H4 (cell line): ENCODE data around the gene AMBP. TPM values are rescaled to one million over a fixed set of nuclear protein-coding genes. Genes with fewer than 3 reads are reported as not detected.
"Not testable (repeated sequence)": the region's sequence is repeated elsewhere in the genome, so short reads cannot be mapped to it uniquely, and the experiment has no call there.

Experiments used
- DNase-seq: peaks from one replicate; pipeline ENCODE4 v3.0.0-alpha.2; 2015; ENCODE audit warnings: low spot score
- total RNA-seq: library from RNA; depleted of rRNA; stranded (reverse); fragments of >200 nt; shearing (Covaris generic); gene quantifications from 2 replicates; pipeline ENCODE4 v1.2.3, GENCODE V29; 2014

Gene AMBP
- total RNA-seq, 1 experiment from 2014 or later: 6.6 TPM

DNA sequence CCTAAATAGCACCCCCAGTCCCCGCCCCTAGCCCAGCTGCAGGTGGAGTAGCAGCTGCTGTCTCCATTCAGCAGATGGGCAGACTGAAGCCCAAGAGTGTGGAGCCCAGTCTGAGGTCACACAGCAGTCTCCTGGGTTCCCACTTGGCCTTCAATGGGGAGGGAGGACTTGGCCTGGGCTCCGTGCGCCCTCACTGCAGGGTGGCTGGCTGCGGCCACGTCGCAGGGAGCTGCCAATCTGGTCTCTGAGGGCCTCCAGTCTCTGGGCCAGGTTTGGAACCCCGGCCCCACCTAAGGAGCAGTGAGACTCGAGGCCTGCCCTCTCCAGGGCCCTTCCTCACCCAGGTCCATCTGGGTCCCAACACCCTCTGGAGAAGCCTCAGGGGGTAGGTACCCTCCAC, 13.6 kb upstream of the AMBP start:
- no peak for DNase-seq

DNA sequence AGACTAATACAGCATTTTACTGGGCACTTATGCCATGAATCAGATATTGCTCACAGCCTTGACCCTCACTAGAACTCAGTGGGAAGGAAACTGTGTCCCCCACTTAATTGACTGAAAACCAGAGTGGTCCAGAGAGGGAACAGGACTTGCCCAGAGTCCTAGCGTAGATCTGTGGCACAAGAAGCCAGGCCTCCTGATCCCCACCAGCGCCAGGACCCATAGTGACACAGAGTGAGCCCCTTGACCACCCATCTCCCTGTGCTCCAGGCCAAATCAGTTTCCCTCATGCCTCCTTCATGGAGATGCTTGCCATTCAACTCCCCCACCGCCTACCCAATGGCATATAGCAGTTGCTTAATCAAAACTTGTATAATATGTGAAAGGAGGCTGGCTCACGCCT, 12.7 kb upstream of the AMBP start:
- no peak for DNase-seq

DNA sequence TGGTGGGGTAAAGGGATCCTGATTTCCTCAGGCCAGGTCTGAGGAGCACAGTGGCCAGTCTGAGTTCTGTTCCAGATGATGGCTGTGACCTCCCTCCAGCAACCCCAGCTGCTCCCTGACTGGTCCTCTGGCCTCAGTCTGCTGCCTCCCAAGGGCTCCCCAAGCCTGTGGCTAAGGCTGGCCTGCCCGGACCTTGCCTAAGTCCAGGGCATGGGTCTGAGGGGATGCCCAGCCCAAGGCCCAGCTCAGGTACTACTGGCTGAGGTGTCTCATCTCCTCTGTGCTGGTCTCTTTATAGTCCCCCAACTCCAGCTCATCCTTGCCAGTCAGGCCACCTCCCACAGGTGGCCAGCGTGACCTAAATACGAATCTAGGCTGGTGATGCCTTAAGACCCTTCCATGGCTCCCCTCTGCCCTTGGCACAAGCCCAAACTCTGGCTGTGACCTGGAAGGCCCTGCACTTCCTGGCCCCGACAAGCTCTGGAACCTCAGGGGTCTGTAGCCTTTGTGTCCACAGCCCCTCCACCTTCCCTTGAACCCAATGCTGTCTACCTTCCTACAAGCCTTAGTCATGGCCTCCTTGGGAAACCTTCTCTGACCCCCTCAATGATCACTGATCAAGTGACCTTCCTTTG, 11.2 kb upstream of the AMBP start:
- DNase-seq: no peak

DNA sequence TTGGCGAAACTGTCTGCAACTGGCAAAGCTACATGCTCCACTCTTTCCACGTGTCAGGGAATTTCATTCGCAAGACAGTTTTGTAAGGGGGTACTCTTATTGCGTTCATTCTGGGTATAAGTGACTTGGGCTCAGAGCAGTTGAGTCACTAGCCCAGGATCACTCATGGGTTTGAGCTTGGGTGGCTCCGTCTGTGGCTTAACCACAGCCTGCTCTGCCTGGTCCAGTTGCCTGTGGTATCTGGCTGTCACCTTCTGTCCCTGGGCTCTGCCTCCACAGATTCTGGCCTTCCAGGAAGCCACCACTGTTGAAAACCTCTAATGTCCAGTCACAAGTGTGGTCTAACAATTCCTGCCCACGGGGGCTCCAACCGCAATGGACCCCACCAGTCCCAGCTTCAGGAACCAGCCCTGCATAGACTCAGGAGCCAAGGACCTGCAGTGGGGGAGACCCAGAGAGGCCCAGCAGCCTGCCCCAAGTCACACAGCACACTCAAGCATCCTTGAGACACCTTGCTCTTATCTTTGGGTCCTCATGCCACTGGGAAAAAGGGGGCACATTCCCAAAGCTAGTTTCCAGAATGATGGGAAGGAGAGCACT, 10.6 kb upstream of the AMBP start:
- no peak for DNase-seq

DNA sequence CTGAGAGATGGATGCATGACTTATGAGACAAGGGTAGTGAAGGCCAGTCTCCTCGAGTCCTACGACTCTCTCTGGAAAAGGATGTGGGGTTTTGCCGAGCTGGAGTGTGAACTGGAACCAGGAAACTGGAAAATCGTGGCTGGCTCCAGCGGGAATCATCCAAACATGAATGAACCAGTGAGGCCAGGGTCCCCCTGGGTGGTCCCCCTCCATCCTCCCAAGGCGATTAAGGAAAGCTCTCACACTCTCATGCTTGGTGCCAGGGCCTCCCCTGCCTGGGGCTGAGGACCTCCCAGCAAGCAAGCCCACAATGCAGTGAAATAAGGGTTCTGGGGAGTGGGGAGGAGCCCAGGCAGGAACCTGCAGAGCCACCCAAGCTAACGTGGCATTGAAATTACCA, 9.6 kb upstream of the AMBP start:
- no peak for DNase-seq

DNA sequence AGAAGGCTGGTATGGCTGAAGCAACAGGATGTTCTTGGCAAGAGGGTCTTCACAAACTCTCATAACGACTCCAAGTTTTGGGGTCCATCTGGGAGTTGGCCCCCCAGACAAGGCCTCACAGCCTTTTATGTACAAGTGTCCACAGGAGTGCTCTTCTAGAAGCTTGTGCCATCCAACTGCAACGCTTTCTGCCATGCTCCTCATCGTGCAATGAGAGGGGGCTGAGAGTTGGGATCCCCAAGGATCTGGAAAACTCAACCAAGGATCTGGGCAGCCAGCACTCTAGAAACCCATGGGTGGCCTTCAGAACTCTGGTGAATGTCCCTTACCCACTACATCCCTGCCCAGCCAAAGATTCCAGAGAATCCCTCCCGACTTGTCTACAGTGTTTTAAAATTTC, 8.5 kb upstream of the AMBP start:
- DNase-seq: no peak

DNA sequence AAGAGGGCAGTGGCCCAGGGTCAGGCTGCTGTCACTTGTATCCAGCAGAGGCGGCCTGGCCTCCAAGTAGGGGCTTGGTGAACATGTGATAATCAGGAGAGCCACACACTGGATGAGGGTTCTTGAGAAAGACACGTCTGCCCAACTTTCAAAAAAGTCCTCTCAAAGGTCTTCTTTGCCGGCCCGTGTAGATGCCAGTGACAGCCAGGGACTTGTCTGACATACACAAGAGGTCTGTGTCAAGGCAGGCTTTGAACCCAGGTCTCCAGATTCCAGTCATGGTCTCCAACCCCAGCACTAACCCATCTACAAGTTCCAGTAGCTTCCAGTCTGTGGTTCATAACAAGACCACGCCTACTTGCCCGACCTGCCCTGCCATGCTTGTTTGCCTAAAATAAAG, 7.9 kb upstream of the AMBP start:
- DNase-seq: no peak

DNA sequence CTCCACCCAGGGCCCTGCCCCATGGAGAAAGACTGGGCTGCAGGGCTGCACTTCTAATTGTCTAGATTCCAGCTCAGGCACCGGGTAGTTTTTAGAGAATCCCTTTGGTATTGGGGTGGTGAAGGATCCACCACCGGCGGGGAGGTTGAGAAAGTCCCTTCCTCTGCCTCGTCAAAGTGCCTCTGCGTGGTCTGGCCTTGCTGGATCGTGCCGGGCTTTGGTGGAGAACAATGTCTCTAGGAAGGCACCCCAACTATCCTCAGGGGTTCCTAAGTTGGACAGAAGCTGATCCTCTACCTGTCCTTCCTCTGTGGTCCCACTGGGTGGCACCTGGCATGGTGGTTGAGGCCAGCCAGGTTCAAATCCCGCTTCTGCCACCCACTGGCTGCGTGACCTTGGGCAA, 7.3 kb upstream of the AMBP start:
- no peak for DNase-seq

DNA sequence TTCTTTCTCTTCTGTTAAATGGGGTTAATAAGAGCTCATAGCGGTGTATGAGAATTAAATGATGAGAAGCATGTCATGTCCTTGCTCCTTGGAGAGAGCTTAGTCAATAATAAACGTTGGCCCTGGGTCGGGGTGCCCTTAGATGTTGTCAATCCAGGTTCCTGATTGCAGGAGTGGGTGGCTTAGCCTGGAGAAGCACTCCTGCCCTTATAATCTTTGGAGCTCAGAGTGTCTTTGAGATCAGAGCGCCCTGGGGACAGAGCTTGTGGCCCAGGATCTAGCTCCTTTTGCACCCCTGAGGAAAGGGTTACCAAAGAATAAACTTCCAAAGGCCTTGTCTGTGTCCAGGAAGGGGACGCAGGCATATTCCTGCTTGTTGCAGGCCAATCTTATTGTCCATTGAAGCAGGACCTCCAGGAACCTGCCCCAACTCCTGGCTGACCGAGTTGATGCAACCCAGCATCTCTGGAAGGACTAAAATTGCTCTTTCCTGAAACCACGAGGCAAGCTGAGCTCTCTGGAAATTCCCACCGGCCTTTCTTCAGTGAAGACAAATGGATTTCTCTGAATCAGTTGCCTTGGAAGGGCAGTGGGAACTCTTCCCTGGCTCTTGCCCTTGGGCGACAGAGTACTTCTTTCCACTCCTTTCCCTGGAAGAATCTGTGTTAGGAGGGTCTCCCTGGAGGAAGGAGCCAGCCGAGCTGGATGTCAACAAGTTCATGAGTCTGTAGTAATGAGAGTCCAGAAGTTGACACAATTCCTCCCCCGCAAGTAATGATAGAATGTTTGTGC, 6.4 kb upstream of the AMBP start:
- no peak for DNase-seq

DNA sequence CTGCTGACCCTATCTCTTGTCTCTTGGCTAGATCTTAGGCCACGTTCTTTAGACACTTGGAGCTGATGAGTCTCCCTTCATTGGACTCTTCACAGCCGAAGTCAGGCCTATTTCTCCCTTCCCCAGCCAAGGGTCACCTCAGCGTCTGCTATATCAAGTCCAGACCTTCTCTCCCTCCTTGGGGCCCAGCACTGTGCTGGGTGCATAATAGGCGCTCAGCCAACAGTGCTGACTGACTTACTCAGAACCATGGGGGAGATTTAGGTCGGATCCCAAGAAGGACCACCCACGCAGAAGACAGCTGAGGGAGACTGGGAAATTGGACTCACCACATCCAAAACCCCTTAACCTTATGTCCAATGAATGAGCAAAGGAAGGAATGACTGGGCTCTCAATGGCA, 5.6 kb upstream of the AMBP start:
- DNase-seq: no peak

DNA sequence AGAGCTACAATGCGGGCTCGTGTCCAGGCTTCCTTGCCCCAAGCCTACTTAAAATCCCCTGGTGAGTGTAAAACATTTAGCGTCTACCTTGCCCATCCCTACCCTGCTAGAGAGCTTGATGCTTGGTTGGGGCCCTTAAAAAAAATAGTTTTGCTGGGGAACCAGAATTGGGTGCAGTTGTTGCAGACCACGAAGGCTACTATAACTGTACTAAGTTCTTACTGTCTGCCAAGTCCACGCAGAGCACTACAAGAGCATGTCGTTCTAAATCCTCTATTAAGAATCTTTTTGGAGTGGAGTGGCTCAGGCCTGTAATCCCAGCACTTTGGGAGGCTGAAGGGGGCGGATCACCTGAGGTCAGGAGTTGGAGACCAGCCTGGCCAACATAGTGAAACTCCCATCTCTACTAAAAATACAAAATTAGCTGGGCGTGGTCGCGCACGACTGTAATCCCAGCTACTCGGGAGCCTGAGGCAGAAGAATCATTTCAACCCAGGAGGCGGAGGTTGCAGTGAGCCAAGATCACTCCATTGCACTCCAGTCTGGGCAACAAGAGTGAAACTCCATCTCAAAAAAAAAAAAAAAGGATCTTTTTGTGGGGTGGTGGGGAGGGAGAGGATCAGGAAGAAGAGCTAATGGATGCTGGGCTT, 4.8 kb upstream of the AMBP start:
- not testable (repeated sequence) for DNase-seq

DNA sequence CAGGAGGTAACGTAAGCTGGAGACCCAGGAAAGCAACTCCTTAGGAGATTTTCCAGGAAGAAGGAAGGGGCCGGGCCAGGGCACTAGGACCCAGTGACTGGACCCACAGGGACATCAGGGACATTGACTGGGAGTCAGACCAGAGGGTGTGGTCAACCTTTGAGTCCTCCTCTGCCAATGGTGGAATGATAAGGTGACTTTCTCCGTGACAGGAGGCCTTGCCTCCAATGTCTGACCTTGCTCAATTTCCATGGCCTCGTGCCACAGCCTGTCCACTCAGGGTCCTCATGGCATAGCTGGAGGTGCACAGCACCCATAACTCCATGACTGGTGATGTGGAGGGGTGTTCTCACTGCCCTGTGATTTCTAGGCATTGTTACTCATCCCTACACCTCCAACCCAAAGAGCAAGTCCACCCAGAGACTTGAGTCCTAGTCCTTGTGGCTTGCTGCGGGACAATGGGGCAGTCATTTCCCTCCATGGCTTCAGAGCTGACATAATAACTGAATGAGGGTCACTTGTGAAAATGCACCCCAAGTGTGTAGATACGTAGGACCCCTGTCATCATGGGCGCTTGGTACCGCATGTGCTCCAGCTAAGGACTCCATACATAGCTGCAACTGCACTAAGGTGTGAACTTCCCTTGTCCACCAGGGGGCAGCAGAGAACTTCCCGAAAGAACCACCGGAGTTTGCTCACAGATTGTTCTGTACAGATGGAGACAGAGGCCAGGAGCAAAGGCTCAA, 4.1 kb upstream of the AMBP start:
- peak; percentile 81 for DNase-seq

DNA sequence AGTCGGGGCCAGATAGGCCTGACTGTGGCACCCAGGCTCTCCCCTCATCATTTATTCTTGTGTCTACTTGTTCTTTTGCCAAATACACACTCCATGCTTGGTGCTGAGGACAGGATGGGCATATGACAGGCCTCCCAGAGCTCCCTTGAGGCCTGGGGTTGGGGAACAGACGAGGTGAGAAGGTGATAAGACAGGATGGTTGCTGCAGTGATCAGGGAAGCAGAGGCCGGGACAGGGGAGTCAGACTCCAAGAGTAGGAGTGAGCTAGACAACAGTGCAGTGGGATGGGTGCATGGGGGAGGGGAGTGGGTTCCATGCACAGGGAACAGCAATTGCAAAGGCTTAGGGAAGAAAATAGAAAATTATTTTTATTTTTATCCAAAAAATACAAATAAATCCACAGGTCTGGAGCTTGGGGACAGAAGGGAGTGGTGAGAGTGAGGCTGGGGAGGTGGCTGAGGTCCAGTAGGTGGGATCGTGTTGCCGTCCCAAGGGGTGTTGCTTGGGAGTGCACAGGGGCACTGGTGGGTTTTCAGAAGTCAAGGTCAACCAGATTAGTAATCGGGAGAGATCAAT, 3.4 kb upstream of the AMBP start:
- no peak for DNase-seq

DNA sequence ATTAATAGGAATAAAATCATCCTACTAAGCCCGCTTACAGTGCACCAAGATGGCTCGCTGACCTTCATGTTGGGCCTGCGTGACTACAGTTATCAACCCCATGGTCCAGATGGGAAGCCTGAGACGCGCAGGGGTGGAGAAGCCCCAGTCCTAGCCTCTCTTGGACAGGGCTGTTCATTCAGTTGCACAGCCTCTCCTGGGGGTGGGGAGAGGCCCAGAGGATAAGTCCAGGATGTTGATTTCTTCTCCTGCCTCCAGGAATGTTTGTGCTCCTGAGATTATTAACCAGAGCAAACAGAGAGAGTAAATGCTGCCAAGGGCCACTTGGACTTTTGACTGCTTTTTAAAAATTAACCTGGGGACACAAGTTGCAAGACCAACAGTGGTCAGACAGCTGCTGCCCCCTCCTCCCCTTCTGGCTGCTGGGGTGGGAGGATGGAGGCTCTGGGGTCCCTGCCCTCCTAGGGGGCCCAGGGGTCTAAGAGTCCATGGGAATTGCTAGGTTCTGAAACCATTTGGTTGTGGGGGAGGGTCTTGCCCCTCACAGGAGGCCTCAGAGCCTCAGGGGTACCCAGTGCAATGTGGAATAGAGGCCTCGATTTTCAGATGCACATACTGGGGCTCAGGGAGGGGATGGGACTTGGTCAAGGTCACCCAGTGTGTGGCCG, 2.8 kb upstream of the AMBP start:
- no peak for DNase-seq

DNA sequence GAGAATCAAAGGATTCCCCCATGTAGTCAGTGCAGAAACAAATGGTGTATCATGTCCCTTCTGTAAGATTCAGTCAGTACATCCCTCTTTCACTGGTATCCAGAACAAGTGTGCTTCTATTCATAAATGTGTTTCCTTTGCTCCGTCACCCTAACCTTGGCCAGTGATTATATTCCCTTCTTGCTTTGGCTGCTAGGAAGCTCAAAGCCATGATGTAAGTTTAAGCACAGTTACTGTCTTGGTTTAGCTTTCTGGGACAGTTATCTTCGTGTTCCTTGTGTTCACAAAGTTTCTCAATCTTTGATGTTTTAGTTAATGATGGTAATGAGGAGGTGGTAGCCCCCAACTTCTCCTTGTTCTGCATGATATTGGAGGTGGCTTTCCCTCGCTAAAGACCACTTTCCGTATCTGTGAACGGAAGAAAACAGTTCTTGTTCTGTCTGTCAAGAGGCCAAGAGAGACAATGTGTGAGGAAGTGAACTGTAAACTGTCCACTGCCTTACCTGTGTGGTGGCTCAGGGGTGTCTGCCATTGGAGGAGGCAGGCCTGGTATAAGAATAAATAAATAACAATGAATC, 2.2 kb upstream of the AMBP start:
- no peak for DNase-seq

DNA sequence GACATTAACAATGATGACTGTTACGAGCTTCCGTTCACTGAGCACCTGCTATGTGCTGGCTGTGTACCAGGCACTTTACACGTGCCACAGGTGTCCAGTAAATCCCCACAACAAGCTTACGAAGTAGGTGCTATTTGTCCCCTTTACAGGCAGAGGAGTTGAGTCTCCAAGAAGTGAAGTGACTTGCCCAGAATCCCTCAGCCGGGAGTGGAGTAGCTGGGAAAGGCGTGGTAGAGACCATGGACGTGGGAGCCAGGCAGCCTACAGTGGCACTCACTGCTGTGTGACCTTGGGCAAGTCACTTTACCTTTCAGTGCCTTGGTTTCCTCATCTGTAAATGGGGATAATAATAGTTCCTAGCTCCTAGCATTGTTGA, 669 bp upstream of the AMBP start:
- no peak for DNase-seq

DNA sequence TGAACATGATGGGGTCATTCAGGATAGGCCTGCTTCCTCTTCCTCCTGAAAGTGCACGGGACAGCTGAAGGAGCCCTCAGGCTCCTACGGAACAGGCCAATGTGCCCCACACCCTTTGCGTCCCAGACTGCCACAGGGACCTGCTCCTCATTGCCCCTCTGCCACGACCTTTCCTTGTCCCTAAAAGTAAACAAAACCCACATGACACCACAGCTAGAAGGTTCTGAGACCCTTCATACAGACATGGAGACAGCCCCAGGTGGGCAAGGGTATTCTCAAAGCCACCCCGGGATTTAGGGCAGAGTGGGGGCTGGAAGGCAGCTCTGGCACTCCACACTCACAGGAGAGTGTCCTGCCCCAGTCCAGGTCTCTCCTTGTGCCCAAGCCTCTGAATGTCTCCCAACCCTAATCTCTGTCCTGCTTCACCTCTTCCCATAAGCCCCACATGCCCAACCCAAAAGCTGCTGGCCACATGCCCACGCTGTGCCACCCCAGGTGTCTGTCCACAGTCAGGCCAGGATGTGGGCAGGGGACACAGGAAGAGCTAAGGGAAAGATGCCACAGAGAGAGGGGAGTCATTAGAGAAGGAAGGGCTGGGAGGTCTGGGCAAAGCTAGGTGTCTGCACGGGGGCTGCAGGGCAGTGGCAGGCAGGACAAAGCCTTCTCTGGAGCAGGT, 800 bp downstream of the AMBP start:
- no peak for DNase-seq

DNA sequence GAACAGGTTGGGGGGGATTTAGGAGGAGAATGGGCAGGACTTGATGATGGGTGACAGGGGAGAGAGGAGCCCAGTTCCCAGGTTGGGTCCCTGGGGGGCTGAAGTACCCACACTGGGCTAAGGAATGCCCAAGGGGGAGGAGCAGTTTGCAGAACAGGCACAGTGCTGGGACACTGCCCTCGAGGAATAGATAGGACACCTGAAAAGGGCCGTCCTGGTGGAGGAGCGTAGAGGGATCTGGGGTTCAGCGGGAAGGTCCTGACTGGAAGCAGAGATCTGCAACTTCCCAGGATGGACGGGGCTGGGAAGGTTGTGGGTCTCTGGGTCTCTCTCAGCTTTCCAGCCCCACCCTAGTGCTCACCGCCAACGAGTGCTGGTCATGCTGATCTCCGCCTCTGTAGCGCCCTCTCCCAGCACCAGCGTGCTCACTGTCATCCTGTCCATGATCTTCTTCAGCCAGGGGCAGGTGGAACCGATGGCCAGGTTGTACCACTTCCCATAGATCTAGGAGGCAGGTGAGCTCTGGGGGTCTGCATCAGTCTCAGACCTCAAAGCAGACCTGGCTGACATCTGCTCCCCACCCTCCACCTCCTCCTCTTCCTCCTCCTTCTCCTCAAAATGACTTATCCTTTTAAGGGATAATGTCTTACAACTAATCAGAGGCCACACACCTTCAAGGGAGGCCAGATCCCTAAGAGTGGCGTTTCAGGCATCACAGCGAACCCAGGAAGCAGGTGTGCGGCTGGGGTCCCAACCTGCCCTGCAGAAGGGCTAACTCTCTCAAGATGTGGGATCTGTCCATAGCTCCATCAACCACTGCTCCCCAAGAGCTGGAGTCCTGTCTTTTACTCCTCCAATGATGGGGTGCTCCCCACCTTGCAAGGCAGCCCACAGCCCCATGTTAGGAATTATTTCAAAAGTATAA, 1.6 kb downstream of the AMBP start:
- no peak for DNase-seq

DNA sequence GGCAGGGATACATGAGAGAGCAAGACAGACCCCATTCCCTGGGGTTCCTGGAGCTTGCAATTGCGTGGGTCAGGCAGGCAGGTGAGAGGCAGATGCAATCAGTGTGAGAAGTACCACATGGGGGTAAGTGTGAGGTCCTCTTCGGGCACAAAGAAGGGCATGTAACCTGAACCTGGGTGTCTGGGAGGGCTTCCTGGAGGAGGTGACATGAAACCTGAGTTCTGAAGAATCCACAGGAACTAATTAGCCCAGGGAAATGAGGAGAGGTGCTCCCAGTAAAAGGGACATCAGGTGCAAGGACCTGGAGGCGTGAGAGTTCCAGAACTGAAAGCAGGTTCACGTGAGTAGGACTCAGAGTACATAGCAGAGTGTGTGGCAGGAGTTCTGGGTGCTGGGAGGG, 2.5 kb downstream of the AMBP start:
- no peak for DNase-seq
